ENCODE results near the gene DAB2IP.

The DAB2IP gene

GRCh38 chr9:121707477-121708424, 56.3 kb downstream of the DAB2IP start:
- DNase-seq: no peak

DNA sequence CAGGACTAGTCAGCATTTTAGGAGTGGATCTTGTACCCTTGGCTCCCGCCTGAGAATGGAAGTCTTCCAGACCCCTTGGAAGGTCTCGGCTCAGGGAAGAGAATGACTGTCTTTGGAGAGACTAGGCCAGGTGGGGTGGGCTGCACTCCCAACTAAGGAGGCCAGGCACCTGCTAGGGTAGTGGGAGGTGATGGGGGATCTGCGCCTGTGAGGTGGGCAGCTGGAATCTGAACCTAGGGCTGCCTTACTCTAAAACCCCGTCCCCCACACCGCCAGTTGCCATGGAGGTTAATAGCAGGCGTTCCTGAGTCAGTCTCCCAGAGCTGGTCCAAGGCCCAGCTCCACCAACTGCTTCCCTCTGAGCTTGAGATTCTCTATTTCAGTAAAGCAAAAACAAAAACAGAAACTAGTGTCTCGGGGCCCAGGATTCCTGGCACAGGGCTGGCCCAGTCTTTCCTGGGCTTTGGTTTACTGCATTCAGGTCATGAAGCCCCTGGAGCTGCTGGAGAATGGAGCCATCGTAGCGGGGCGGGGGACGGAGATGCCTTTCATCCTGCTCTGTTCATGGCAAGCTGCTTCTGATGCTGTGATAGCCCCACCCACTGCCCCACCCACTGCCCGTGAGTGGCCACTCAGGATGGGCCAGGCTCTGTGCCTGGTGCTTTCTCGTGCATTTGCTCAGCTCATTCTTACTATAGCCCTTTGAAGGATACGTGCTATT, 57.5 kb downstream of the DAB2IP start:
- no peak for DNase-seq

- DNase-seq: no peak
Observed at GRCh38 chr9:121709798-121710197, 58.4 kb downstream of the DAB2IP start.

DNA sequence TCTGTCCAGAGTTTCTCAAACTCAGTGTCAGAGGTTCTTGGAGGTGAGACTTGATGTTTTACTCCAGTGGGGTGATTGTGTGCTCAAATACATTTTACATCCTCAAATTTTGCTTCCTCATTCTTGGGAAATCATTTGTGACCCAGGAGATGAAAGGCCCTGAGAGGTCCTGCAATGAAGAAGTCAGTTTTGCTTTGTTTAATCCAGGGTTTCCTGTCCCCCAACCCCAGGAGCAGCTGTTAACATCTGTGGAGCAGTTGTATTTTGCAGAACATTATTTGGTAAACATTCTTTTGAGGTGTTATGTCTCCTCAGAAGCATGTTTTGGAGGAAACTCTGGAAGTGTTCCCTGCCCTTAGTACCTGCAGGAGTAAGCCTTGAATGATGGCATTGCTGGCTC, 59.8 kb downstream of the DAB2IP start:
- DNase-seq: no peak

DNA sequence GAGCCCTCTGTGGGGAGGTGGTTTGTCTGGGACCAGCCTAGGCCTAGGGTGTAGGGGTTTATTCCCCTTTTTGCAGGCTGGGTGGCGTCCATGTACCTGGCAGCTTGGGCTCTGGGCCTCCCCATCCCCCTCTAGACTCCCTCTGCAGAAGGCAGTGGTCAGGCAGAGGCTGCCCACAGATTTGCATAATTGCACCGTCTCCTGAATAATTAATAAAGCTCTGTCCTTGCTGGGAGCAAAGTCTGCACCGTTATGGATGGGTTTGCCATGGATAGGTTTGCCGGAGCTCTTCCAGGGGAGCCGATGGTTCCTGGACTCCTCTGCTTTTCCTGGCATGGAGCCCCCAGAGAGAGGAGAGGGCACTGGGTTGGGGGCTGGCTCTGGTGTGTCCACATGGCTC, 60.4 kb downstream of the DAB2IP start:
- no peak for DNase-seq

GRCh38 chr9:121713400-121714070, 62.1 kb downstream of the DAB2IP start:
- no peak for DNase-seq

GRCh38 chr9:121714075-121714705, 62.8 kb downstream of the DAB2IP start:
- no peak for DNase-seq

DNA sequence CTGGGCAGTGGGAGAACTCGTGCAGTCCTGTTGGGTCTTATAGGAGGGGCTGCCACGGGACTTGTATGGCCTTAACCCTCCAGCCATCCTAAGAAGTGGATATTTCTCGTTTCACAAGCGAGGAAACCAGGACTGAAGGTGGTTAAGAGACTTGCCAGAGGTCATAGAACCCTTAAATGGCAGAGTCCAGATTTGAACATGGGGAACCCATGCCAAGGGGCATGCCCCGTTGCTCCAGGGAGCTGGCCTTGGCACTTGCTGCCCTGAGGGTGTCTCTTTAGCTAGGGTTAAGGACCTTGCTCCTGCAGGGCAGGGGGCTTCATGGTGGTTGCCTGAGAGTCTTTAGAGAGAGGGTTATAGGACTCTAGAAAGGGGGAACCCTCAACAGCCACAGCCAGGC, 63.4 kb downstream of the DAB2IP start:
- no peak for DNase-seq

DNA sequence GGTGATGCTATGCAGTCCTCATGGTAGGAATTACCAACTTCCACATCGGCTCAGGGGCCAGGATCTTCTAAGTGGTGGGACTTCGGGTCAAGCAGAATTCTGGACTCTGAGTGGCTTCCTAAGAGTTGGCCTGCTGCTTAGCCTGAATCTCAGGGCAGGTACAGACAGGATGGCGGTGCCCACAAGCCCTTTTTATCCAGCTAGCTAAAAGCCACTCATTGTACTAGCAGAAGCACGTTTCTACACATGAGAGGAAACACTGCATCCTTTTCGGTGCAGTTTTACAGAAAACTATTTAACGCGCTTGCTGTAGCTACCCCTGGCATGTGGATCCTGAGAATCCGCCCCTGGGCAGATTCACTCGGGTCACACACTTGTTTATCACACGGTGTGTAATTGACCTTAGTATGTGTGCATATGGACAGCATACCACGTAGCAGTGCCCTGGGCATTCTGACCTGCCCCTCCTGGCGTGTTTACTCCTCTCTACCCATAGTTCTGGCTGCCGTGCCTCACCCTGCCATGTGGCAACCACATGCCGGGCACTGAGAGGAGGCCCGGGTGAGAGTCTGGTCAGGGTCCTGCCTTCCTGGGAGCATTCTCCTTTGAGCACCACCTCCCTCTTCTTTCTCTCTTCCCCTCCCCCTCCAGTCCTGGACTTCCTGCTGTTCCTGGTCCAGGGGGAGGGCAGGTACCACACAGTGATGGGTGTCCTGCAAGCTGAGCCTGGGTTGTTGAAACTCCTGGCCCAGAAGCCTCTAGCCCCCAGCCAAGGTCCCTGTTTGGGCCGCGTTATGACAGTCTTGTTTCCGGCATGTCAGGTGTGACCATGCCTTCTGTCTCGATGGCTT, 65.9 kb downstream of the DAB2IP start:
- DNase-seq: no peak

GRCh38 chr9:121718084-121718483, 66.7 kb downstream of the DAB2IP start:
- DNase-seq: no peak

GRCh38 chr9:121718501-121718900, 67.1 kb downstream of the DAB2IP start:
- DNase-seq: no peak

- no peak for DNase-seq
Observed at GRCh38 chr9:121720311-121721057, 69.0 kb downstream of the DAB2IP start.

DNA sequence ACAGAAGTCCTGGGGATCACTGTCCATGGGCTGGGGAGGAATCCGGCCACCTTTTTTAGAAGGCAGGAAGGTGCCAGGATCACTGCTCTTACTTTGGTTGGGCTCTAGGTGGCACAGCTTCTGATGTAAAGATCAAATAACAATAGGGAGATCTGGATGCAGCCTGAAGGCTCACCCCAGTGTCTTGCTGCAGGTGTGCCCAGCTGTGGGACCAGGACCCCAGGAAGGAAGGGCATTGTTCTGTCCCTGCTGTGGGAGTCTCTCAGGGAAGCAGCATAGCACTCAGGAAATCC, 69.6 kb downstream of the DAB2IP start:
- DNase-seq: no peak

DNA sequence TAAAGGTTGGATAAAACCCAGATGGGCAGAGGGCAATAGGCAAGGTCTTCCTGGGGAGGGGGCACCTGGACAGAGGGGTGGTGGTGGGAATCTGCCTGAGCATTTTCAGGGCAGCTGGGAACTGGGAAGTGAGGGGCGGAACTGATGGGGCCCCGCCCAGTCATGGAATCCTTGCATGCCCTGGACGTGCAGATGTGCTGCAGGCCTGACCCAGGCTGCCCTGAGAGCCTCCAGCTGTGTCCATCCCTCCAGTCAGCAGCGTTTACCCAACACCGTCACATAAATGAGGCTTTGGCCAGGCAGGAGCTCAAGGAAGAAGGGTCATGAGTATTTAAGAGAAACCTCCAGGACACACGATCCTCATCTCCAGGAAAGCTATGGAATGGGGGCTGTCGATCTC, 70.3 kb downstream of the DAB2IP start:
- no peak for DNase-seq

DNA sequence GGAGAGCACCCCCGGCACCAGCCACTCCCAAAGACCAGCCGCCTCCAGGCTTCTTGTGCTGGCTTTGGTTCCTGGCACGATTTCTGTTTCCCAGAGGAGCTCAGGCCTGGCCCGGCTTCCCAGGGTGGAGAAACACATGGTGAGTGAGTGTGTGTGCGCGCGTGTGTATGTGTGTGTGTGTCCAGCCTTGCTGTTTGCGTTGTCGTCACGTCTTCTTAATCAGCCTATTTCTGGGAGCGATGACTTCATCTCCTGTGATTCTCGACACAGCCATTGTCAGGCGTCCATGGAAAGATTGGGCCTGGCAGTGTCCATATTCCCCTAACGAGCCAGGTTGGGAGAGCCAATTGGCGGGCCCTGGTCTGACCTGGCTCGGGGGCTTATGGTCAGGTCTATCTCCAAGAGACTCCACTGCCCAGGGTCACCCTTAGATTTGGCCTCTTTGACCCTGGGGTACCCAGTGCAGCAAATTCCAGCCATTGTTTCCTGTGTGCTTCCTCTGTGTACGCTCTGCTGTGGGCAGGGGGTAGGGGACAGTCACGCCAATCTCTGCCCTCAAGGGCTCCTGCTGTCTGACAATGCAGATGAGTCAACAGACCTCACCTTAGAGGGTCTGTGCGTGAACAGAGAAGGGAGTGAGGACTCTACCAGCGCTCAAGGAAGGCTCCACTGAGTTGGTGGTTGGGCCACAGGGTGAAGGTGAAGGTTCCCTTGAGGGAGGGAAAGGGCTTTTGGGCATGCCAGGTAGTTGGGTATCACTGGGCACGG, 73.8 kb downstream of the DAB2IP start:
- DNase-seq: no peak

DNA sequence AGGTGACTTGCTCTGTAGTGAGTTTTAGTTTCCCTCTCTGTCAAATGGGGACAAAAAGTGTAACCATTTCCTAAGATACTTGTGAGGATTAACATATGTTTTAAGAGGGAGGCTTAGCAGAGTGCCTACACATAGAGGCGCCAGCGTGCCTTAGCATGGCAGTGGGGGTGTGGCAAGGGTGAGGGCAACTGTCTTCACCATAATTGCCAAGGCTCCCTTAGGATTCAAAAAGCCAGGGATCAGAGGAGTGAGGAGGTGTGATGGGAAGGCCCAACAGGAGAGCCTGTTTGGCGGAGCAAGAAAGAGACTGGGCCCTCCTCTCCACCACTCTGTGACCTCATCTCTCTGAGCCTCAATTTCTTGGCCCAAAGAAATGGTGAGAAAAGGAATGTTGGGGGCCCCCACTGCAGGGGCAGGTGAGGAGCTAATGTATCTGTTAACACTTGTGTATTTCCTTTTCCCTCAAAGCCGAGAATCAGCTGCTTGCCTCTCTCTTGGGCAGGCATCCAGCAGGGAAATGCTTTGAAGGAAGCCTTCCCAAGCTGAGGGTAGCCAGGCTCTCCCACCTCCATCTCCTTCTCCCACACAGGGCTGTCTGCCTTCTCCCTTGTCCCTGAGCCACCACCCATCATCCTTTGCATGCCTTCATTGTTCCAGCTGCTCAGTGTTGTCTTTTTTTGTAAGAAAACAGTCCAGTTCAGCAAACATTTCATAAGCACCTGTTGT, 76.0 kb downstream of the DAB2IP start:
- no peak for DNase-seq

DNA sequence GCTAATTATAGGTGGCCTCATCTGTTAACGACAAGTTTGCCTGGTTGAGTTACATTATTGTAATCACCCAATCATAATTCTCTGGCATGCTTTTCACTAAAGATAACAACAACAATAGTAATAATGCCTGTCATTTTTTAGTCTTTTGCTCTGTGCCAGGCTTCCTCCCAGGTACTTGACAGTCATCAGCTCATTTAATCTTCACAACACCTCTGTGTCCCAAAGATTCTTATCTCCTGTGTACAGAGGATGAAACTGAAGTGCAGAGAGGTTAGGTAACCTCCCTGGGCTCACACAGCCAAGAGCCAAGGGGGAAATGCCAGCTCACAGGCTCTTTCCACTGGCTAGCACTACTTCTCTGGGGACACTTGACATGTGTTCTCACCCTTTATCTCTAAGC, 77.5 kb downstream of the DAB2IP start:
- DNase-seq: no peak

DNA sequence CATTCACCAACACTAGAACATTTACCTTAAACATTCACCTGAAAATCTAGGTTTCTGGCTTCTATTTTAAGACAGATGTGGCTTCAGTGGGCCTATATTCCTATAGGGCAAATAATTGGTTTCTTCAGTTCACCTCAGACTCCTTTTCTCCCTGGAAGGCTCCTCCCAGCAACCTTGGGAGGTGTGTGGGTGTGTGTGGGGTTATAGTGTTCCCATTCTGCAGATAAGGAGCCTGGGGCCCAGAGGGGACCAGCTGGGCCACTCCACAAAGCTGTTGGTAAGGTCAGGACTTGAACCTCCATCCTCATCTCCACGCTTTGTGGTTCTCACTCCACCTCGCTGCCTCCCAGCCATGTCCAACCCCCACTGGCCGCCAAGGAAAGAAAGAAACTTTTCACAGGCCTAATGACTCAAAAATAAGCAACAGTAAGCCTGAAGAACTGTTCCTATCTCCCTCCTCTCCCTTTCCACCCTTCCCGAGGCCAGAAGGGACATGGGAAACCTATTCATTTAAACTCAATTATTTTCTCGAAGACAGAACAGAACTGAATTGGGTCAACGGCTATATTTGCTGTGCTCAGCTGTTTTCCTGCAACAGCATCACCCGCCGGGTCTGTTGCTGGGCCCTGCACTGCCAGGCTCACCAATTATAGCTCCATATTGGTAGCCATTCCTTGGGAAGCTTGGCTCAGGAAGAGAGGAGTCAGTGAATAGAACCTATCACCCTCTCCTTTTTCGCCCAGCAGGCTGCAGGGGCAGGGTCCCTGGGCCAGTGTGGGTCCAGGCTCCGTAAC, 78.5 kb downstream of the DAB2IP start:
- DNase-seq: no peak

DNA sequence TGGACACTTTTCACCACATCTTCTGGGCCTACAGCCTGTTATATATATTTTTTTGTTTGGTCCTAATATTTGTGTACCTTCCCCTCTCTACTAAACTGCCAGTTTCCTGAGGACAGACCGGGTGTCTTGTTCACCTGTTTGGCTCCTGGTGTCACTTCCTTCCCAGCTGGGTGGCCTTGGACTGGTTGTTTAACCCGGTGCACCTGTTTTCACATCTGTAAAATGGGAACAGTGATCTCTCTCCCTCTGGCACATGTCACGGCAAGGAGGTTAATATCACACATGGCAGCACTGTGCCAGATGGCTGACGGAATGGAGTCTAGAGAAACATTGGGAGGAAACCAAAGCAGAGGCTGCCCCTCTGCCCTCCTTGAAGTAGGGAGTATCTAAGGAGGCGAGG, 79.7 kb downstream of the DAB2IP start:
- DNase-seq: no peak

Measured in DMS79 (cell line).